Measurements from ENCODE around the gene UGT1A9.

GRCh38 chr2:233775414-233775813 is 103.7 kb downstream of the UGT1A9 start:
- no peak for TF ChIP-seq POLR2AphosphoS5 (IDR thresholded peaks at IDR 0.05; ENCODE audit: low read depth)
- no peak for TF ChIP-seq CTCF (IDR thresholded peaks at IDR 0.05; ENCODE audit: insufficient read depth, low read length)
- TF ChIP-seq GABPA (IDR thresholded peaks at IDR 0.05; ENCODE audit: low read depth): no peak
